Esophagus muscularis mucosa (tissue), 4 donors: Measurements from ENCODE around the gene GRK4. TPM values are rescaled to one million over a fixed set of nuclear protein-coding genes. Genes with fewer than 3 reads are reported as not detected.

Experiments
- DNase-seq: peaks from one replicate; pipeline ENCODE4 v3.0.0-alpha.2; 2017; ENCODE audit errors: extremely low spot score
- H3K27ac ChIP-seq, 4 donors: fragments of 200-600 bp; sonication (generic); replicated peaks in 1 of 4; 1 replicate in 3 of 4; 2 replicates in 1 of 4; pipeline ENCODE4 v1.5.1; 2016 to 2019; ENCODE audit warnings: mild to moderate bottlenecking in 1 of 4
- H3K27me3 ChIP-seq, 4 donors: fragments of 200-600 bp; sonication (generic); one replicate each; pipeline versions ENCODE4 v1.5.1 to v1.6.0; 2016 to 2019
- H3K36me3 ChIP-seq, 4 donors: fragments of 200-600 bp; sonication (generic); one replicate each; pipeline ENCODE4 v1.5.1; 2016 to 2019
- H3K4me1 ChIP-seq, 4 donors: fragments of 200-600 bp; sonication (generic); one replicate each; pipeline ENCODE4 v1.5.1; 2016 to 2019
- H3K4me3 ChIP-seq, 4 donors: fragments of 200-600 bp; sonication (generic); 1 replicate in 2 of 4; 2 replicates in 2 of 4; pipeline ENCODE4 v1.5.1; 2016 to 2019; ENCODE audit warnings: mild to moderate bottlenecking in 4 of 4, moderate library complexity in 1 of 4
- H3K9me3 ChIP-seq, 4 donors: fragments of 200-600 bp; sonication (generic); 1 replicate in 3 of 4; 2 replicates in 1 of 4; pipeline ENCODE4 v1.5.1; 2016 to 2019
- CTCF ChIP-seq, 3 experiments: fragments of 200-600 bp in 2 of 3; fragments of 450-650 bp in 1 of 3; sonication (generic) in 2 of 3; IDR thresholded peaks; one replicate each; pipeline ENCODE4 v1.5.1; 2017 to 2019; ENCODE audit warnings: antibody characterized with exemption in 3 of 3, mild to moderate bottlenecking in 2 of 3, moderate library complexity in 1 of 3
- EP300 ChIP-seq: sonication (generic); formaldehyde crosslinking; IDR thresholded peaks from one replicate; pipeline ENCODE4 v1.6.1; 2017; ENCODE audit warnings: antibody characterized with exemption
- POLR2A ChIP-seq: fragments of 450-650 bp; IDR thresholded peaks from one replicate; pipeline ENCODE4 v1.6.1; 2017; ENCODE audit warnings: antibody characterized with exemption, moderate library complexity, mild to moderate bottlenecking, low read depth
- POLR2AphosphoS5 ChIP-seq, 2 donors: sonication (generic); formaldehyde crosslinking; IDR thresholded peaks; one replicate each; pipeline ENCODE4 v1.6.1; 2017; ENCODE audit warnings: antibody characterized with exemption in 2 of 2
- WGBS: methylation state at CpG from one replicate; pipeline ENCODE4 v1.1.5; 2018; 5-methylcytosine and 5-hydroxymethylcytosine counted together
- intact Hi-C: fragments of 100-400 bp; cut with DNase I; formaldehyde crosslinking; loops from one replicate; pipeline ENCODE4 v1.15.1; 2023
- total RNA-seq, 4 donors: library from RNA; depleted of rRNA; stranded (reverse); fragments of >200 nt; gene quantifications; one replicate each; pipeline versions ENCODE4 v1.1.0 to v1.2.1, GENCODE V29; 2016

The GRK4 gene
- total RNA-seq, 4 donors from 2014 or later: 4.8 to 8.0 (median 6.4) TPM

- no peak overlapping the region for H3K4me3 ChIP-seq
- TF ChIP-seq POLR2AphosphoS5 (IDR thresholded peaks at IDR 0.05): no peak
- no peak for TF ChIP-seq POLR2A
- TF ChIP-seq EP300: no peak
- TF ChIP-seq CTCF (IDR thresholded peaks at IDR 0.05): no peak
- 85% methylated on average over 5 of the region's 5 CpGs for WGBS
- intact Hi-C loops: no loop called here
- H3K27ac ChIP-seq: no peak overlapping the region
- no peaks in the 10 kb centered on the region for H3K9me3 ChIP-seq
- no peaks in the 10 kb centered on the region for H3K27me3 ChIP-seq
- peaks cover 40 to 91% (median 86%) of the 10 kb centered on the region in 4 donors for H3K36me3 ChIP-seq
- H3K4me1 ChIP-seq: peaks cover 4 to 19% (median 7%) of the 10 kb centered on the region in 4 donors
- no peak for DNase-seq
Measured at GRCh38 chr4:2925496-2925895, 37.9 kb upstream of the GRK4 start.

DNA sequence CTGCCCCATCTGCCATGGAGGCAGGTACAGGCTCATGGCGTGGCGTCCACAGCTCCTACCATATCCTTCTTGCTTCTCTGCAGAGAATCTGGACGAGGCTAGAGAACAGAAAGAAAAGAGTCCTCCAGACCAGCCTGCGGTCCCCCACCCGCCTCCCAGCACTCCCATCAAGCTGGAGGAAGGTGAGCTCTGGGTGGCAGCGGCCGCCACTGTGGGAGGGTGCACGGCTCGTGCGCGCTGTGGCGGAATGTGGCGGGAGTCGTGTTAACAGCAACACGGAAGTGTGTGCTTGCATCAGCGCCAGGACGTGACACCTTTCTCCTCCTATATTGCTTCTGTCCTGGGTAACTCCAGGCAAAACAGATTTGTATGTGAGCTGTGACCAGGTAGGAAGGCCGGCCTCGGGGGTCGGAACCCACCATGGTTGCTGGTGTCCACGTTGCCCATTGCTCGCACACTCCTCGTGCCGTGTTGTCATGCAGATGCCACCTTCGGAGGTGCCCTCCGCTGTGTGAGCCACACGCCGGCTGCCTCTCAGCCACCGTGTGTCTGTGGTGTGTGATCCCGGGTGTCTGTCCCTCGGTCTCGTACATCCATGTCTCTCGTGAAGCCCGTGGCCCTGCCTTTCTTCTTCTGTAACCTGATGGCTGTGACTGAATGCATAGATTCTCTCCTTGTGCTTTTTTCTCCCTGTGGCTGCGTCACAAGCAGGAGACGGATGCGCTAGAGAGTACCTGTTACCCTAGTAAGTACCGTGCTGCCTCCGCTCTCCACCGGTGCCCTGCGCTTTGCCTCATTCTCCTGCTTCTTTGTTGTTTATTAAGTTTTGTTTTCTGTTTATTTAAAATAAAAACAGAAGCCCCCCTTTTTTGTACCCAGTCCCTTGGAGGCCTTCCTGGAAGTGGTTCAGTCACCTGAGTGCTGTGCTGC, 37.2 kb upstream of the GRK4 start:
- Histone ChIP-seq H3K27me3 (no peaks in the 10 kb centered on the region), H3K27ac (no peak overlapping the region), H3K36me3 (peaks cover 41 to 98% (median 93%) of the 10 kb centered on the region in 4 donors), H3K4me1 (peaks cover 10 to 26% (median 14%) of the 10 kb centered on the region in 4 donors), H3K4me3 (no peak overlapping the region), H3K9me3 (no peaks in the 10 kb centered on the region)
- TF ChIP-seq EP300 (no peak), POLR2AphosphoS5 (IDR thresholded peaks at IDR 0.05) (no peak), POLR2A (no peak), CTCF (IDR thresholded peaks at IDR 0.05) (no peak)
- intact Hi-C loops: no loop called here
- DNase-seq: no peak
- WGBS: 92% methylated on average over 38 of the region's 41 CpGs

DNA sequence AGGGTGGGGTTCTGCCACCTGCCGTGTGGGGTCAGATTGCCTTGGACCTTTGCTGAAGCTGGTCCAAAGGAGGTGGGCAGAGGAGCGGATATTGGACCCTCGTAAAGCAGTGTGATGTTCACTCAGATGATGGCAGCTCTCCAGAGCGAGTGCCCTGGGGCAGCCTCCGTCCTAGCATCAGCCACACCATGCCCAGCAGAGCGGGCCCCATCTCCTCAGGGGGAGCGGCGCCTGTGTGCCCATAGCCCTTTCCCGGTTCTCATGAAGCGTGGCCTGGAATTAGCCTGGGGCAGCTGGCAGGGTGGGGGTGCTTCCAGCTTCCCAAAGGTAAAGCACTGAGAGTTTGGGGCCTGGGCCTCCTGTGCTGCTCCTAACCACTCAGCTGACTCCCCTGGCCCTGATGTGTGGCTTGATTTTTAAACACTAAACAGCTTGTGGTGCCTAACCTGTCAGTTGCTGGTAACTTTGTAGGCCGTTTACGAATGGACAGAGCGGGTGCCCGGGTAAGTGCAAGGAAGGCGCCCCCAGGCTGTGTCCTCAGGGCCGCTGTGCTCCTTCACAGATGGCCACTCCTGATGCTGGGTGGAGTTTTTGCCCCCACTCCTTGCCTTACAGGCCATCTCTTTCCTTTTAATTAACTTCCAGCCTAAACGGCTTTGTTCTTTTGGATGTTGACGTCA, 36.2 kb upstream of the GRK4 start:
- Histone ChIP-seq H3K4me1 (peaks cover 20 to 35% (median 24%) of the 10 kb centered on the region in 4 donors), H3K36me3 (peaks cover 41 to 98% (median 95%) of the 10 kb centered on the region in 4 donors), H3K4me3 (no peak overlapping the region), H3K27me3 (no peaks in the 10 kb centered on the region), H3K9me3 (no peaks in the 10 kb centered on the region), H3K27ac (no peak overlapping the region)
- 97% methylated on average over 8 of the region's 18 CpGs for WGBS
- TF ChIP-seq POLR2A: no peak
- TF ChIP-seq POLR2AphosphoS5 (IDR thresholded peaks at IDR 0.05): no peak
- no peak for TF ChIP-seq CTCF (IDR thresholded peaks at IDR 0.05)
- TF ChIP-seq EP300: no peak
- intact Hi-C loops: no loop called here
- no peak for DNase-seq

- no peak for TF ChIP-seq CTCF (IDR thresholded peaks at IDR 0.05)
- no peak for TF ChIP-seq EP300
- TF ChIP-seq POLR2A: no peak
- no peak for TF ChIP-seq POLR2AphosphoS5 (IDR thresholded peaks at IDR 0.05)
- Histone ChIP-seq H3K4me1 (peaks cover 24 to 35% (median 29%) of the 10 kb centered on the region in 4 donors), H3K9me3 (no peaks in the 10 kb centered on the region), H3K27me3 (no peaks in the 10 kb centered on the region), H3K27ac (no peak overlapping the region), H3K4me3 (no peak overlapping the region), H3K36me3 (peaks cover 41 to 93% (median 90%) of the 10 kb centered on the region in 4 donors)
- intact Hi-C loops: no loop called here
- DNase-seq: no peak
- WGBS: 90% methylated on average over 11 of the region's 12 CpGs
Measured at GRCh38 chr4:2927696-2928075, 35.7 kb upstream of the GRK4 start.
